Epidermal melanocyte (primary cell): Measurements from ENCODE around the gene SPAG9.

Source experiments
- DNase-seq: peaks from one replicate; pipeline ENCODE4 v3.0.0; 2011; ENCODE audit warnings: low spot score; ENCODE audit not compliant: insufficient read length

The SPAG9 gene

GRCh38 chr17:50995668-50996067 is 125.0 kb downstream of the SPAG9 start:
- DNase-seq, result no peak

- DNase-seq, result no peak
Observed at GRCh38 chr17:50993544-50993943, 127.1 kb downstream of the SPAG9 start.

GRCh38 chr17:50989149-50989548 is 131.5 kb downstream of the SPAG9 start:
- no peak for DNase-seq

- DNase-seq, result no peak
Observed at GRCh38 chr17:50988427-50988826, 132.2 kb downstream of the SPAG9 start.

GRCh38 chr17:50986989-50987660 is 133.5 kb downstream of the SPAG9 start:
- no peak for DNase-seq

GRCh38 chr17:50981279-50981678 is 139.4 kb downstream of the SPAG9 start:
- DNase-seq, result no peak

GRCh38 chr17:50979524-50979927 is 141.1 kb downstream of the SPAG9 start:
- no peak for DNase-seq

GRCh38 chr17:50977487-50978159 is 143.0 kb downstream of the SPAG9 start:
- no peak for DNase-seq

GRCh38 chr17:50976951-50977472 is 143.7 kb downstream of the SPAG9 start:
- DNase-seq, result no peak

- DNase-seq, result no peak
Observed at GRCh38 chr17:50973557-50974494, 146.8 kb downstream of the SPAG9 start.

- DNase-seq, result no peak
Observed at GRCh38 chr17:50972577-50972976, 148.1 kb downstream of the SPAG9 start.

GRCh38 chr17:50967795-50968194 is 152.9 kb downstream of the SPAG9 start:
- DNase-seq, result no peak

- DNase-seq, result no peak
Observed at GRCh38 chr17:50966163-50966666, 154.5 kb downstream of the SPAG9 start.

- DNase-seq, result no peak
Observed at GRCh38 chr17:50963139-50963538, 157.5 kb downstream of the SPAG9 start.

- no peak for DNase-seq
Observed at GRCh38 chr17:50961282-50962220, 159.1 kb downstream of the SPAG9 start.

GRCh38 chr17:50959341-50959740 is 161.3 kb downstream of the SPAG9 start:
- DNase-seq, result no peak

GRCh38 chr17:50957600-50958575 is 162.8 kb downstream of the SPAG9 start:
- no peak for DNase-seq

GRCh38 chr17:50956750-50957523 is 163.7 kb downstream of the SPAG9 start:
- DNase-seq, result no peak

GRCh38 chr17:50956409-50956749 is 164.3 kb downstream of the SPAG9 start:
- no peak for DNase-seq
